ENCODE data around the gene RNF220.
A peak's percentile ranks its signal among the peaks of the same experiment; 100 is the strongest.
"Not testable (repeated sequence)": the region's sequence is repeated elsewhere in the genome, so short reads cannot be mapped to it uniquely, and the experiment has no call there.

Gene RNF220

GRCh38 chr1:44654621-44655187, 249.6 kb downstream of the RNF220 start:
- DNase-seq (ENCODE audit: low read depth), result no peak

GRCh38 chr1:44655609-44656008, 250.6 kb downstream of the RNF220 start:
- DNase-seq (ENCODE audit: low read depth), result no peak

- DNase-seq (ENCODE audit: low read depth), result no peak
These were observed 254.5 kb downstream of the RNF220 start for GRCh38 chr1:44659566-44659965.

GRCh38 chr1:44660176-44660575, 255.1 kb downstream of the RNF220 start:
- no peak for DNase-seq (ENCODE audit: low read depth)

- DNase-seq (ENCODE audit: low read depth), result no peak
These were observed 257.0 kb downstream of the RNF220 start for GRCh38 chr1:44661781-44662682.

GRCh38 chr1:44662683-44663030, 257.6 kb downstream of the RNF220 start:
- DNase-seq (ENCODE audit: low read depth), result no peak

GRCh38 chr1:44663417-44663816, 258.4 kb downstream of the RNF220 start:
- DNase-seq (ENCODE audit: low read depth), result no peak

- DNase-seq (ENCODE audit: low read depth), result no peak
These were observed 259.8 kb downstream of the RNF220 start for GRCh38 chr1:44664730-44665370.

- not testable (repeated sequence) for DNase-seq (ENCODE audit: low read depth)
These were observed 261.7 kb downstream of the RNF220 start for GRCh38 chr1:44666719-44667118.

GRCh38 chr1:44670751-44671640, 265.9 kb downstream of the RNF220 start:
- no peak for DNase-seq (ENCODE audit: low read depth)

- no peak for DNase-seq (ENCODE audit: low read depth)
These were observed 267.4 kb downstream of the RNF220 start for GRCh38 chr1:44672254-44672955.

- no peak for DNase-seq (ENCODE audit: low read depth)
These were observed 268.1 kb downstream of the RNF220 start for GRCh38 chr1:44672961-44673674.

GRCh38 chr1:44673675-44674112, 268.6 kb downstream of the RNF220 start:
- DNase-seq (ENCODE audit: low read depth), result no peak

- DNase-seq (ENCODE audit: low read depth), result peak; percentile 99
These were observed 269.3 kb downstream of the RNF220 start, which contains the start of the genes ARMH1 and TMEM53 for GRCh38 chr1:44674113-44675000. Gene ARMH1, plus strand, starts transcription at chr1:44674714. Its CDS starts 14,984 bp downstream, at chr1:44689698. Gene TMEM53, minus strand, starts transcription at chr1:44674481. Its CDS starts 90 bp downstream, at chr1:44674391.

GRCh38 chr1:44675186-44675585, 270.1 kb downstream of the RNF220 start:
- no peak for DNase-seq (ENCODE audit: low read depth)

- peak; percentile 54 for DNase-seq (ENCODE audit: low read depth)
These were observed 271.6 kb downstream of the RNF220 start for GRCh38 chr1:44676484-44677200.

GRCh38 chr1:44677201-44677766, 272.2 kb downstream of the RNF220 start:
- no peak for DNase-seq (ENCODE audit: low read depth)

- DNase-seq (ENCODE audit: low read depth), result no peak
These were observed 273.1 kb downstream of the RNF220 start for GRCh38 chr1:44678120-44678519.

Measured in stromal cell of bone marrow (primary cell).